Sigmoid colon (tissue), 7 donors: ENCODE measurements around the gene CNEP1R1. TPM values are rescaled to one million over a fixed set of nuclear protein-coding genes. Genes with fewer than 3 reads are reported as not detected.
"Not testable (repeated sequence)": the region's sequence is repeated elsewhere in the genome, so short reads cannot be mapped to it uniquely, and the experiment has no call there.

Source experiments
- DNase-seq: peaks from one replicate; pipeline ENCODE4 v3.0.0-alpha.2; 2019
- H3K27ac ChIP-seq, 4 donors: fragments of 200-600 bp; sonication (generic); one replicate each; pipeline ENCODE4 v1.5.1; 2016 to 2019; ENCODE audit warnings: mild to moderate bottlenecking in 1 of 4
- H3K27me3 ChIP-seq, 3 donors: fragments of 200-600 bp; sonication (generic); one replicate each; pipeline ENCODE4 v1.5.1; 2019; ENCODE audit warnings: mild to moderate bottlenecking in 1 of 3
- H3K36me3 ChIP-seq, 4 donors: fragments of 200-600 bp; sonication (generic); one replicate each; pipeline ENCODE4 v1.5.1; 2016 to 2019
- H3K4me1 ChIP-seq, 4 donors: fragments of 200-600 bp; sonication (generic); one replicate each; pipeline ENCODE4 v1.5.1; 2017 to 2019
- H3K4me3 ChIP-seq, 4 donors: fragments of 200-600 bp; sonication (generic); one replicate each; pipeline ENCODE4 v1.5.1; 2017 to 2019; ENCODE audit warnings: mild to moderate bottlenecking in 2 of 4, moderate library complexity in 1 of 4
- H3K9me3 ChIP-seq, 4 donors: fragments of 200-600 bp in 3 of 4; sonication (generic) in 3 of 4; one replicate each; pipeline versions ENCODE4 v1.5.1 to v1.6.1; 2013 to 2019
- CTCF ChIP-seq, 4 experiments: fragments of 450-650 bp in 3 of 4; fragments of 200-600 bp in 1 of 4; IDR thresholded peaks; one replicate each; pipeline ENCODE4 v1.5.1; 2016 to 2019; ENCODE audit warnings: antibody characterized with exemption in 4 of 4, mild to moderate bottlenecking in 3 of 4, moderate library complexity in 2 of 4
- EP300 ChIP-seq, 4 donors: sonication (generic); formaldehyde crosslinking; IDR thresholded peaks; one replicate each; pipeline ENCODE4 v1.6.1; 2017; ENCODE audit warnings: antibody characterized with exemption in 4 of 4
- POLR2A ChIP-seq, 2 donors: fragments of 450-650 bp; IDR thresholded peaks; one replicate each; pipeline ENCODE4 v1.6.1; 2016; ENCODE audit warnings: antibody characterized with exemption in 2 of 2, mild to moderate bottlenecking in 2 of 2, moderate library complexity in 2 of 2
- POLR2AphosphoS5 ChIP-seq, 4 donors: sonication (generic); formaldehyde crosslinking; IDR thresholded peaks; one replicate each; pipeline ENCODE4 v1.6.1; 2017; ENCODE audit warnings: antibody characterized with exemption in 4 of 4
- WGBS, 2 donors: extraction: QIAGEN DNeasy Blood & Tissue Kit; methylation state at CpG; one replicate each; pipeline ENCODE4 v1.1.7; 2013; 5-methylcytosine and 5-hydroxymethylcytosine counted together
- intact Hi-C: fragments of 100-400 bp; cut with DNase I; formaldehyde crosslinking; loops from one replicate; pipeline ENCODE4 v1.15.1; 2023
- polyA plus RNA-seq, 3 donors: library from polyadenylated mRNA; stranded (reverse); fragments of 200-250 nt; gene quantifications; one replicate each; pipeline ENCODE4 v1.2.3, GENCODE V29; 2013
- total RNA-seq, 4 donors: library from RNA; depleted of rRNA; stranded (reverse); fragments of >200 nt; gene quantifications; one replicate each; pipeline ENCODE4 v1.1.0, GENCODE V29; 2016
- donor health status: healthy with polysubstance abuse.
- donor health status: Bipolar disorder and iron deficiency.
- donor health status: healthy.

The CNEP1R1 gene
- total and polyA plus RNA-seq, 7 donors, result 6.5 to 18.9 (median 10.9) TPM

GRCh38 chr16:50012182-50012581 is 12.8 kb upstream of the CNEP1R1 start:
- H3K27ac ChIP-seq, result no peak overlapping the region
- no peaks in the 10 kb centered on the region for H3K27me3 ChIP-seq
- H3K9me3 ChIP-seq, result no peaks in the 10 kb centered on the region
- 88 to 94% methylated on average over 2 of the region's 2 CpGs for WGBS, 2 donors
- no peaks in the 10 kb centered on the region for H3K36me3 ChIP-seq
- TF ChIP-seq POLR2A (IDR thresholded peaks at IDR 0.05) (no peak), POLR2AphosphoS5 (IDR thresholded peaks at IDR 0.05) (no peak), CTCF (IDR thresholded peaks at IDR 0.05) (no peak)
- DNase-seq, result no peak
- no peaks in the 10 kb centered on the region for H3K4me1 ChIP-seq
- intact Hi-C loops, result no loop called here
- H3K4me3 ChIP-seq, result no peak overlapping the region

- intact Hi-C loops, DNase-seq: not testable (repeated sequence)
These were observed 10.8 kb upstream of the CNEP1R1 start for GRCh38 chr16:50014211-50014610.

GRCh38 chr16:50015631-50016030 is 9.4 kb upstream of the CNEP1R1 start:
- intact Hi-C loops, result no loop called here
- 91 to 92% methylated on average over 2 of the region's 2 CpGs for WGBS, 2 donors
- no peaks in the 10 kb centered on the region for H3K4me1 ChIP-seq
- no peaks in the 10 kb centered on the region for H3K9me3 ChIP-seq
- no peaks in the 10 kb centered on the region for H3K27me3 ChIP-seq
- no peak overlapping the region for H3K27ac ChIP-seq
- H3K4me3 ChIP-seq, result no peak overlapping the region
- DNase-seq, result no peak
- TF ChIP-seq CTCF (IDR thresholded peaks at IDR 0.05) (no peak), EP300 (IDR thresholded peaks at IDR 0.05) (no peak), POLR2A (IDR thresholded peaks at IDR 0.05) (no peak), POLR2AphosphoS5 (IDR thresholded peaks at IDR 0.05) (no peak)
- H3K36me3 ChIP-seq, result no peaks in the 10 kb centered on the region

More at GRCh38 chr16:50014211-50014610, 10.8 kb upstream of the CNEP1R1 start:
- H3K36me3 ChIP-seq, H3K4me1 ChIP-seq, H3K27me3 ChIP-seq, H3K9me3 ChIP-seq, H3K4me3 ChIP-seq, H3K27ac ChIP-seq: not testable (repeated sequence)
- 77 to 89% methylated on average over 8 of the region's 8 CpGs for WGBS, 2 donors

- no peak for DNase-seq
- WGBS, 2 donors, result 88 to 91% methylated on average over 9 of the region's 9 CpGs
- TF ChIP-seq EP300 (IDR thresholded peaks at IDR 0.05) (no peak), CTCF (IDR thresholded peaks at IDR 0.05) (no peak)
- no peaks in the 10 kb centered on the region for H3K4me1 ChIP-seq
- no peak overlapping the region for H3K4me3 ChIP-seq
- H3K36me3 ChIP-seq, result no peaks in the 10 kb centered on the region
- H3K27ac ChIP-seq, result no peak overlapping the region
- no peaks in the 10 kb centered on the region for H3K27me3 ChIP-seq
- no peaks in the 10 kb centered on the region for H3K9me3 ChIP-seq
- intact Hi-C loops, result no loop called here
These were observed 7.5 kb upstream of the CNEP1R1 start for GRCh38 chr16:50017553-50017952.

- no peak for TF ChIP-seq CTCF (IDR thresholded peaks at IDR 0.05)
- TF ChIP-seq POLR2A (IDR thresholded peaks at IDR 0.05), result no peak
- TF ChIP-seq POLR2AphosphoS5 (IDR thresholded peaks at IDR 0.05), result no peak
- no peak for TF ChIP-seq EP300 (IDR thresholded peaks at IDR 0.05)
- H3K9me3 ChIP-seq, result no peaks in the 10 kb centered on the region
- intact Hi-C loops, result loop anchor here (5.0 to 10.0 kb wide), 2 partner anchors 523 to 786 kb away; partner anchors contain the start of gene NKD1
- peaks cover 0 to 16% (median 9%) of the 10 kb centered on the region in 4 donors for H3K4me1 ChIP-seq
- H3K4me3 ChIP-seq, result no peak overlapping the region
- no peak overlapping the region for H3K27ac ChIP-seq
- no peaks in the 10 kb centered on the region for H3K27me3 ChIP-seq
- DNase-seq, result no peak
- 57 to 67% methylated on average over 2 of the region's 2 CpGs for WGBS, 2 donors
- H3K36me3 ChIP-seq, result no peaks in the 10 kb centered on the region
These were observed 3.5 kb upstream of the CNEP1R1 start for GRCh38 chr16:50021544-50021943.
